Suppressor macrophage (primary cell): ENCODE measurements around the gene NPIPB4.
A peak's percentile ranks its signal among the peaks of the same experiment; 100 is the strongest.
"Not testable (repeated sequence)": the region's sequence is repeated elsewhere in the genome, so short reads cannot be mapped to it uniquely, and the experiment has no call there.

Experiments used
- DNase-seq, 4 experiments: peaks; one replicate each; pipeline ENCODE4 v3.0.0-alpha.2; 2020 to 2022
- total RNA-seq, 17 experiments: gene quantifications; one replicate each; lab custom pipeline; 2026; ENCODE audit warnings: mixed read lengths in 6 of 17, inconsistent platforms in 3 of 17; lab: John Stamatoyannopoulos, UW

Gene NPIPB4
- total RNA-seq, result 0.55 to 8.5 (median 1.5) reads per million in 17 experiments

- not testable (repeated sequence) for DNase-seq
Measured at GRCh38 chr16:21857656-21858055, at the start of gene NPIPB4. TSS of gene NPIPB4 (minus strand) at chr16:21857756. CDS start at chr16:21857378, 378 bp downstream.

GRCh38 chr16:21898998-21899397 is 41.4 kb upstream of the NPIPB4 start:
- DNase-seq, result not testable (repeated sequence)

GRCh38 chr16:21881988-21882387 is 24.4 kb upstream of the NPIPB4 start:
- peak in 3 of 4 experiments; percentile 6 to 34 (median 29) for DNase-seq

GRCh38 chr16:21837186-21837585 is 20.4 kb downstream of the NPIPB4 start:
- DNase-seq, result not testable (repeated sequence)

- not testable (repeated sequence) for DNase-seq
Measured at GRCh38 chr16:21836334-21836733, 21.2 kb downstream of the NPIPB4 start.

- DNase-seq, result not testable (repeated sequence)
Measured at GRCh38 chr16:21835747-21836146, 21.8 kb downstream of the NPIPB4 start.

GRCh38 chr16:21834211-21834610 is 23.3 kb downstream of the NPIPB4 start:
- not testable (repeated sequence) for DNase-seq

GRCh38 chr16:21829929-21830328 is 27.6 kb downstream of the NPIPB4 start:
- not testable (repeated sequence) for DNase-seq

- DNase-seq, result not testable (repeated sequence)
Measured at GRCh38 chr16:21826067-21826706, 31.4 kb downstream of the NPIPB4 start.

GRCh38 chr16:21825526-21825925 is 32.0 kb downstream of the NPIPB4 start:
- DNase-seq, result not testable (repeated sequence)

GRCh38 chr16:21823258-21823657 is 34.3 kb downstream of the NPIPB4 start:
- not testable (repeated sequence) for DNase-seq

GRCh38 chr16:21820908-21821465 is 36.6 kb downstream of the NPIPB4 start:
- DNase-seq, result not testable (repeated sequence)

- DNase-seq, result peak; percentile 63 to 73 (median 70)
Measured at GRCh38 chr16:21820028-21820907, 37.3 kb downstream of the NPIPB4 start.

- not testable (repeated sequence) for DNase-seq
Measured at GRCh38 chr16:21819617-21820016, 37.9 kb downstream of the NPIPB4 start.

- DNase-seq, result not testable (repeated sequence)
Measured at GRCh38 chr16:21817012-21817411, 40.5 kb downstream of the NPIPB4 start.

GRCh38 chr16:21815694-21816093 is 41.9 kb downstream of the NPIPB4 start:
- not testable (repeated sequence) for DNase-seq

- not testable (repeated sequence) for DNase-seq
Measured at GRCh38 chr16:21802375-21802663, 55.2 kb downstream of the NPIPB4 start.

- peak; percentile 35 to 63 (median 56) for DNase-seq
Measured at GRCh38 chr16:21801538-21802374, 55.8 kb downstream of the NPIPB4 start.

GRCh38 chr16:21798601-21799000 is 59.0 kb downstream of the NPIPB4 start:
- not testable (repeated sequence) for DNase-seq

- not testable (repeated sequence) for DNase-seq
Measured at GRCh38 chr16:21793310-21793709, 64.2 kb downstream of the NPIPB4 start.

GRCh38 chr16:21790506-21790905 is 67.0 kb downstream of the NPIPB4 start:
- not testable (repeated sequence) for DNase-seq
